HL-60 (cell line): ENCODE results near the gene PRR5.

Experiments
- DNase-seq, 2 experiments: peaks; one replicate each; pipeline ENCODE4 v3.0.0-alpha.2; 2010 to 2020; ENCODE audit warnings: low read depth in 1 of 2, low spot score in 1 of 2
- H3K27ac ChIP-seq: fragments of 250-450 bp; sonication (Bioruptor Pico); replicated peaks from 2 replicates; pipeline ENCODE4 v1.5.1; 2020; ENCODE audit warnings: mild to moderate bottlenecking, moderate library complexity
- H3K27me3 ChIP-seq: fragments of 250-450 bp; sonication (Bioruptor Pico); 2 replicates; pipeline ENCODE4 v1.5.1; 2021; ENCODE audit warnings: mild to moderate bottlenecking, moderate library complexity; ENCODE audit not compliant: insufficient read depth, poor library complexity, severe bottlenecking
- H3K4me3 ChIP-seq: replicated peaks from 2 replicates; pipeline ENCODE4 v1.5.1; 2011; ENCODE audit warnings: mild to moderate bottlenecking, control low read depth, low read length; ENCODE audit not compliant: insufficient read depth
- GABPA ChIP-seq: IDR thresholded peaks from 2 replicates; pipeline ENCODE4 v1.6.1; 2012; ENCODE audit warnings: low read depth
- POLR2AphosphoS5 ChIP-seq: IDR thresholded peaks from 2 replicates; pipeline ENCODE4 v1.6.1; 2012; ENCODE audit warnings: low read depth
- SPI1 ChIP-seq: IDR thresholded peaks from 2 replicates; pipeline ENCODE4 v1.6.1; 2012; ENCODE audit warnings: low read depth, mild to moderate bottlenecking, borderline replicate concordance
- TF ChIP-seq, protein P1 (sequence below): IDR thresholded peaks from 2 replicates; pipeline ENCODE4 v1.6.1; 2012; ENCODE audit warnings: low read depth; ENCODE audit not compliant: insufficient replicate concordance
- TF ChIP-seq, protein P2 (sequence below): IDR thresholded peaks from one replicate; pipeline ENCODE4 v1.5.1; 2011; ENCODE audit warnings: low read length, control low read depth, inconsistent platforms; ENCODE audit not compliant: insufficient read depth

PRR5 gene

GRCh38 chr22:44706488-44706887, 4.5 kb downstream of the PRR5 start:
- DNase-seq, result no peak
- no peak overlapping the region for H3K27ac ChIP-seq
- H3K4me3 ChIP-seq, result no peak overlapping the region
- TF ChIP-seq POLR2AphosphoS5, result no peak
- TF ChIP-seq, protein P1, sequence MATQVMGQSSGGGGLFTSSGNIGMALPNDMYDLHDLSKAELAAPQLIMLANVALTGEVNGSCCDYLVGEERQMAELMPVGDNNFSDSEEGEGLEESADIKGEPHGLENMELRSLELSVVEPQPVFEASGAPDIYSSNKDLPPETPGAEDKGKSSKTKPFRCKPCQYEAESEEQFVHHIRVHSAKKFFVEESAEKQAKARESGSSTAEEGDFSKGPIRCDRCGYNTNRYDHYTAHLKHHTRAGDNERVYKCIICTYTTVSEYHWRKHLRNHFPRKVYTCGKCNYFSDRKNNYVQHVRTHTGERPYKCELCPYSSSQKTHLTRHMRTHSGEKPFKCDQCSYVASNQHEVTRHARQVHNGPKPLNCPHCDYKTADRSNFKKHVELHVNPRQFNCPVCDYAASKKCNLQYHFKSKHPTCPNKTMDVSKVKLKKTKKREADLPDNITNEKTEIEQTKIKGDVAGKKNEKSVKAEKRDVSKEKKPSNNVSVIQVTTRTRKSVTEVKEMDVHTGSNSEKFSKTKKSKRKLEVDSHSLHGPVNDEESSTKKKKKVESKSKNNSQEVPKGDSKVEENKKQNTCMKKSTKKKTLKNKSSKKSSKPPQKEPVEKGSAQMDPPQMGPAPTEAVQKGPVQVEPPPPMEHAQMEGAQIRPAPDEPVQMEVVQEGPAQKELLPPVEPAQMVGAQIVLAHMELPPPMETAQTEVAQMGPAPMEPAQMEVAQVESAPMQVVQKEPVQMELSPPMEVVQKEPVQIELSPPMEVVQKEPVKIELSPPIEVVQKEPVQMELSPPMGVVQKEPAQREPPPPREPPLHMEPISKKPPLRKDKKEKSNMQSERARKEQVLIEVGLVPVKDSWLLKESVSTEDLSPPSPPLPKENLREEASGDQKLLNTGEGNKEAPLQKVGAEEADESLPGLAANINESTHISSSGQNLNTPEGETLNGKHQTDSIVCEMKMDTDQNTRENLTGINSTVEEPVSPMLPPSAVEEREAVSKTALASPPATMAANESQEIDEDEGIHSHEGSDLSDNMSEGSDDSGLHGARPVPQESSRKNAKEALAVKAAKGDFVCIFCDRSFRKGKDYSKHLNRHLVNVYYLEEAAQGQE, result no peak
- TF ChIP-seq, protein P2, sequence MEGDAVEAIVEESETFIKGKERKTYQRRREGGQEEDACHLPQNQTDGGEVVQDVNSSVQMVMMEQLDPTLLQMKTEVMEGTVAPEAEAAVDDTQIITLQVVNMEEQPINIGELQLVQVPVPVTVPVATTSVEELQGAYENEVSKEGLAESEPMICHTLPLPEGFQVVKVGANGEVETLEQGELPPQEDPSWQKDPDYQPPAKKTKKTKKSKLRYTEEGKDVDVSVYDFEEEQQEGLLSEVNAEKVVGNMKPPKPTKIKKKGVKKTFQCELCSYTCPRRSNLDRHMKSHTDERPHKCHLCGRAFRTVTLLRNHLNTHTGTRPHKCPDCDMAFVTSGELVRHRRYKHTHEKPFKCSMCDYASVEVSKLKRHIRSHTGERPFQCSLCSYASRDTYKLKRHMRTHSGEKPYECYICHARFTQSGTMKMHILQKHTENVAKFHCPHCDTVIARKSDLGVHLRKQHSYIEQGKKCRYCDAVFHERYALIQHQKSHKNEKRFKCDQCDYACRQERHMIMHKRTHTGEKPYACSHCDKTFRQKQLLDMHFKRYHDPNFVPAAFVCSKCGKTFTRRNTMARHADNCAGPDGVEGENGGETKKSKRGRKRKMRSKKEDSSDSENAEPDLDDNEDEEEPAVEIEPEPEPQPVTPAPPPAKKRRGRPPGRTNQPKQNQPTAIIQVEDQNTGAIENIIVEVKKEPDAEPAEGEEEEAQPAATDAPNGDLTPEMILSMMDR, result no peak
- H3K27me3 ChIP-seq, result no peaks in the 10 kb centered on the region

- no peak for DNase-seq
Observed at GRCh38 chr22:44707178-44707577, 5.2 kb downstream of the PRR5 start.

DNA sequence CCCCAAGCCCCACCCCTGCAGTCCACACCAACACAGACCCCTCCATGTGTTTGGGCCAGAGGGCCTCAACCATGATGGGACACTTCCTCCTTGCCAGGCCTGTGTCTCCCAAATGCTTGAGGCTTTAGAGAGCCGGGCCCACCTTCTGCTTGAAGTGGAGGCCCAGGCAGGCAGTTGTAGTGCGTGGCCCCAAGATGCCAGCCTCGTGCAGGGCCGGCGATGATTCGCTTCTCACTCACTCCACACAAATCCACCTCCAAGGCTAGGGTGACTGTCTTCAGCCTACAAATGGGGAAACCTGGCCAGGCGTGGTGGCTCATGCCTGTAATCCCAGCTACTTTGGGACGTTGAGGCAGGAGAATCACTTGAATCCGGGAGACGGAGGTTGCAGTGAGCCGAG, 5.7 kb downstream of the PRR5 start:
- no peak overlapping the region for H3K27ac ChIP-seq
- TF ChIP-seq, protein P1, result no peak
- TF ChIP-seq SPI1 (no peak), POLR2AphosphoS5 (no peak), GABPA (no peak)
- TF ChIP-seq, protein P2, result no peak
- H3K27me3 ChIP-seq, result no peaks in the 10 kb centered on the region
- DNase-seq, result no peak
- H3K4me3 ChIP-seq, result no peak overlapping the region

More at GRCh38 chr22:44707178-44707577, 5.2 kb downstream of the PRR5 start:
- Histone ChIP-seq H3K27me3 (no peaks in the 10 kb centered on the region), H3K27ac (no peak overlapping the region), H3K4me3 (no peak overlapping the region)
- TF ChIP-seq POLR2AphosphoS5, result no peak
- TF ChIP-seq, protein P2, result no peak
- TF ChIP-seq, protein P1, result no peak
- TF ChIP-seq GABPA, result no peak
- no peak for TF ChIP-seq SPI1
